Left ventricle myocardium inferior (tissue), 1 donor: ENCODE data around the gene GABRG3. TPM values are rescaled to one million over a fixed set of nuclear protein-coding genes. Genes with fewer than 3 reads are reported as not detected.

Source experiments
- DNase-seq: peaks from one replicate; pipeline ENCODE4 v3.0.0-alpha.2; 2020
- H3K27ac ChIP-seq: fragments of 200-600 bp; replicated peaks from 2 replicates; pipeline ENCODE4 v1.8.0; 2021
- H3K27me3 ChIP-seq: fragments of 200-600 bp; 2 replicates; pipeline ENCODE4 v1.8.0; 2021; ENCODE audit warnings: low read depth
- H3K36me3 ChIP-seq: fragments of 200-600 bp; 2 replicates; pipeline ENCODE4 v1.8.0; 2021
- H3K4me1 ChIP-seq: fragments of 200-600 bp; 2 replicates; pipeline ENCODE4 v1.8.0; 2021
- H3K4me3 ChIP-seq: fragments of 200-600 bp; 2 replicates; pipeline ENCODE4 v1.8.0; 2021; ENCODE audit warnings: mild to moderate bottlenecking, moderate library complexity
- H3K9me3 ChIP-seq: fragments of 200-600 bp; replicated peaks from 2 replicates; pipeline ENCODE4 v1.8.0; 2021
- intact Hi-C: fragments of 100-400 bp; cut with micrococcal nuclease; formaldehyde crosslinking; loops from one replicate; pipeline ENCODE4 v1.11.0; 2022
- total RNA-seq: library from RNA; stranded (reverse); fragmentation: NEBNext Ultra II Directional; extraction: Animal tissue kit (Norgen Biotek cat#: 25700); gene quantifications from one replicate; pipeline ENCODE4 v1.2.1, GENCODE V29; 2021
- TF ChIP-seq, protein P1 (sequence below): fragments of 200-600 bp; IDR thresholded peaks from 2 replicates; pipeline ENCODE4 v1.8.0; 2021; ENCODE audit warnings: antibody characterized with exemption, mild to moderate bottlenecking, borderline replicate concordance
- donor health status: DM: no; HTN: yes; CAD: no; lungs with severe emphysema.

GABRG3 gene
- total RNA-seq, 1 donor from 2014 or later: not detected

DNA sequence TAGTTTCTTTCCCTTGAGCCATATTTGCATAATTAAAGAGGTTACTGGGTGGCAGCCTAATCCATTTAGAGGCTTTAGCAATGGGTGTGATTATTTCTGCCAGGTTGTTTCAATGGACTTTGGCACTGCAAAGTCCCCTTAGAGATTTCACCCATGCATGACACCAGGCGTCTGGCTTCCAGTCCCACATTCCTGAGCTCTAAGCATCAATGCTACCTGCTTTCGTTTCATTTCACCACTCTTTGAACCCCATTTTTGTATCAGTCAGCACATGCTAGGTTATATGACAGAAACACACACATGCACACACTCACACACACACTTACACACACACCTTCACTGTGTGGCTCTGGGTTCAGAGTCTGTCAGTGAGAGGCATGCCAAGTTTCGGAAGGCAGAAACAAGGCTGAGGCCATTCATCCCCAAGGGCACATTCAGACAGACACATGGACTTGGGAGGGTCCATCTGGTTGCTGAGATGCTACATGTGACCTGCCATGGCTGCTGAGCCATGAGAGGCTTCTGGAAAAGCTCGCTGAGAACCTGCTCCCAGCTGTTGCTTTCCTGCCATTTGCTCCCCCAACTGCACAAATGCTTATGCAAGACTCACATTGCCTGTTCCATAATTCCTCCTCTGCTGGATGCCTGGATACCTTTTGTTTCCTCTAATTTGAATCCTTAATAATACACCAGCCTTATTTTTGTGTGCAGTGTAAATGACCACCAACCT lies 354.1 kb downstream of the GABRG3 start:
- H3K27ac ChIP-seq: no peak overlapping the region
- no peaks in the 10 kb centered on the region for H3K27me3 ChIP-seq
- no peak for DNase-seq
- intact Hi-C loops: no loop called here
- TF ChIP-seq, protein P1, sequence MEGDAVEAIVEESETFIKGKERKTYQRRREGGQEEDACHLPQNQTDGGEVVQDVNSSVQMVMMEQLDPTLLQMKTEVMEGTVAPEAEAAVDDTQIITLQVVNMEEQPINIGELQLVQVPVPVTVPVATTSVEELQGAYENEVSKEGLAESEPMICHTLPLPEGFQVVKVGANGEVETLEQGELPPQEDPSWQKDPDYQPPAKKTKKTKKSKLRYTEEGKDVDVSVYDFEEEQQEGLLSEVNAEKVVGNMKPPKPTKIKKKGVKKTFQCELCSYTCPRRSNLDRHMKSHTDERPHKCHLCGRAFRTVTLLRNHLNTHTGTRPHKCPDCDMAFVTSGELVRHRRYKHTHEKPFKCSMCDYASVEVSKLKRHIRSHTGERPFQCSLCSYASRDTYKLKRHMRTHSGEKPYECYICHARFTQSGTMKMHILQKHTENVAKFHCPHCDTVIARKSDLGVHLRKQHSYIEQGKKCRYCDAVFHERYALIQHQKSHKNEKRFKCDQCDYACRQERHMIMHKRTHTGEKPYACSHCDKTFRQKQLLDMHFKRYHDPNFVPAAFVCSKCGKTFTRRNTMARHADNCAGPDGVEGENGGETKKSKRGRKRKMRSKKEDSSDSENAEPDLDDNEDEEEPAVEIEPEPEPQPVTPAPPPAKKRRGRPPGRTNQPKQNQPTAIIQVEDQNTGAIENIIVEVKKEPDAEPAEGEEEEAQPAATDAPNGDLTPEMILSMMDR: no peak
- H3K36me3 ChIP-seq: no peaks in the 10 kb centered on the region
- no peak overlapping the region for H3K4me3 ChIP-seq
- no peaks in the 10 kb centered on the region for H3K4me1 ChIP-seq
- H3K9me3 ChIP-seq: peaks cover 8% of the 10 kb centered on the region

DNA sequence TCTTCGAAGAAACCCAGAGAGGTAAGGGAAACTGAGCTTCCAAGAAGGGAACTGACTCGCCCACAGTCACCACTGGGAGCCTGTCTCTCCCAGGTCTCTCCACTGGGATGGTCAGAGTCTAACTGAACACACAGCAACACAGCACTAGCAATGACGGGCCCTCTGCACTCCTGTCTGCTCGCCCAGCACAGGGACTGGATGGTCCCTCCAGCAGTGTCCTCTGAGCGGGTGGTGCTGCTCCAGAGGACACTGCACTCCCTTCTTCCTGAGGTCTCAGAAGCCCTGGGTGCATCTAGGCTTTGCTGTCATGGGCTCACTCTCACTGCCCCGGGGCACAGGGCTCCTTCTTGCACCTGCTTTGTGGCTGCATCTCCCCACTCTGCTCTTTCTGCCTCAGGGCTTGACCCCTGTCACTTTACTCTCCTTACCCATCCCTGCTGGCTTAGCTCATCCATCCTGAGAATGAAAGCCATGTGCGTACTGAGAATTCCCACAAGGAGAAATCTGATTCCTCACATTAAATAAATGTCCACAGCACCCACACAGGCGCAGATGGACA lies 356.6 kb downstream of the GABRG3 start:
- intact Hi-C loops: no loop called here
- H3K27ac ChIP-seq: no peak overlapping the region
- H3K4me3 ChIP-seq: no peak overlapping the region
- no peaks in the 10 kb centered on the region for H3K4me1 ChIP-seq
- DNase-seq: no peak
- no peaks in the 10 kb centered on the region for H3K36me3 ChIP-seq
- H3K9me3 ChIP-seq: peaks cover 8% of the 10 kb centered on the region
- TF ChIP-seq, protein P1: no peak
- no peaks in the 10 kb centered on the region for H3K27me3 ChIP-seq

DNA sequence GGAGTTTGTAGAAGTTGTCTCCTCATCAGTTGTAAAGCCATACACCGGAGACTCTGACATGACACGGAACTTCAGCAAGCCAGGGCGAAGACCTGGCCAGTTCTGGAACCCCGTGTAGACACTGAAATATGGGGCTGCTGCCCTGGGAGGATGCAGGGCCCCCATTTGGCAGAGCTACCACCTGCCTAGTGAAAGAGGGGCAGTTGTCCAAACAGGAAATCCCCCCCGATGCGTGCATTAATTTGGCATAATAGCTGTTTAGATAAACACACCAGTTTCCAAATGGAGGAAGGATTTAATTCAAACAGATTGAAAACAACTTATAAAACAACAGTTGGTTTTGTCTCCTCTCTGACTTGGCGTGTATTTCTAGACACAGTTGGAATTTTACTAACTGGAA lies 357.2 kb downstream of the GABRG3 start:
- Histone ChIP-seq H3K4me1 (no peaks in the 10 kb centered on the region), H3K27me3 (no peaks in the 10 kb centered on the region), H3K4me3 (no peak overlapping the region), H3K36me3 (no peaks in the 10 kb centered on the region), H3K9me3 (peaks cover 8% of the 10 kb centered on the region), H3K27ac (no peak overlapping the region)
- intact Hi-C loops: no loop called here
- TF ChIP-seq, protein P1: no peak
- DNase-seq: no peak

DNA sequence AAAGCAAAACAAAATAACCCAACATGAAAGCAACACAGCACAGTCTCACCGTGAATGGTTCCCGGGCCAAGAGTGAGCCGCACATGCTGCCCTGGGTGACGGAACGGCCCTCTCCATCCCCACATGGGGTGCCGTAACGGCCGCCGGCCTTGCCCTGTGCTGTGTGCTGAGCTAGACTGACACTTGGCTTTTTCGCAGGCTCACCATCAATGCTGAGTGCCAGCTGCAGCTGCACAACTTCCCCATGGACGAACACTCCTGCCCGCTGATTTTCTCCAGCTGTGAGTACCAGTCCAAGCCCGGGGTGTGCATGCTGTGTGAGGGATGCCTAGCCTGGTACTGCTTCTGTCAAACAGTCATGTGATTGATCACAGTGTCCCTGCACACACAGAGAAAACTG lies 357.6 kb downstream of the GABRG3 start:
- intact Hi-C loops: no loop called here
- peaks cover 5% of the 10 kb centered on the region for H3K9me3 ChIP-seq
- H3K4me1 ChIP-seq: no peaks in the 10 kb centered on the region
- H3K27ac ChIP-seq: no peak overlapping the region
- no peaks in the 10 kb centered on the region for H3K36me3 ChIP-seq
- DNase-seq: no peak
- H3K4me3 ChIP-seq: no peak overlapping the region
- TF ChIP-seq, protein P1: no peak
- H3K27me3 ChIP-seq: no peaks in the 10 kb centered on the region

DNA sequence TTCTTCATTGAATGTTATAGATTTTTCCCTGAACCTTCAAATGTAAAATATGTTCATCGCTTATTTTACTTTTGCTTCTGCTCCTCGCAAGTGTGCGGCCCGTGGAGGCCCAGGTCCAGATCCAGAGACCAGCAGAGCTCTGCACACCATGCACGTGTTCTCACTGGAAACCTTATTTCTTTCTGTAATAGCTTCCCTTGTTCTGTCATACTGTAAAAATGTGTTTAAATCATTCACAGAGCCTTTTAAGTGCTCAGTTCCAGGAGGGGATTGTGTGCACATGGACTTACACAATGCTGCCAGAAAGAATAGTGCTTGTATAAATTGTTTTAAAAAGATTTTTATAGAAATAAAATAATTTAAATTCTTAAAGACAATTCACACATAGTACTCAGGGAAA lies 359.3 kb downstream of the GABRG3 start:
- no peak for DNase-seq
- Histone ChIP-seq H3K4me1 (no peaks in the 10 kb centered on the region), H3K27me3 (no peaks in the 10 kb centered on the region), H3K4me3 (no peak overlapping the region), H3K36me3 (no peaks in the 10 kb centered on the region), H3K9me3 (no peaks in the 10 kb centered on the region), H3K27ac (no peak overlapping the region)
- intact Hi-C loops: no loop called here
- TF ChIP-seq, protein P1: no peak
